ENCODE results near the gene ANKUB1.

ANKUB1 gene

DNA sequence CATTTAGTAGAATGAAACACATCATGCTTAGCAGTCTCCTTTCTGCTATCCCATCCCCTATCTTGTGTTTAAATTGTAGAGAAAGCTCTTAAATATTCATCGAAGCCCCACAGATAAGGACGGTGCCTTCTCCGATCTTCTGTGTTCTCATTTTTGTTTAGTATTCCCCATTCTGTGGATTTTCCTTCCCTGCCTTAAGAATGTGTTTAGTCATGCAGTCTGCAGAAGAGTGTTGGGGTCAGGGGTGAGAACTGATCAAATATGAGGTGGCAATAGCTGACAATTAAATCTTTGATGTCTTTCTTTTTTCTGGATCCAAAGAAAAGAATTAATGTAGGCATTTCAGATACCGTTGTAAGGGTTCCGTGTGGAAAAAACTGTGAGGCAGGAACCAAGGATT is 9.3 kb upstream of the ANKUB1 start:
- Histone ChIP-seq H3K36me3 (ENCODE audit: insufficient read depth, low read length) (no peaks in the 10 kb centered on the region), H3K4me3 (ENCODE audit: low read depth in 1 of 2, low read length in 2 of 2) (no peak overlapping the region), H3K27me3 (ENCODE audit: insufficient read depth, low read length, poor library complexity) (peaks cover 8% of the 10 kb centered on the region), H4K20me1 (ENCODE audit: insufficient read depth, low read length) (no peaks in the 10 kb centered on the region), H3K4me1 (ENCODE audit: insufficient read depth, low read length) (no peaks in the 10 kb centered on the region), H3K9me3 (ENCODE audit: insufficient read depth, low read length, severe bottlenecking) (no peaks in the 10 kb centered on the region), H3K79me2 (ENCODE audit: insufficient read depth, low read length) (no peaks in the 10 kb centered on the region), H2AFZ (ENCODE audit: low read depth, low read length) (no peak overlapping the region), H3K9ac (ENCODE audit: low read depth, low read length) (no peak overlapping the region), H3K4me2 (ENCODE audit: insufficient read depth, low read length) (no peak overlapping the region), H3K27ac (ENCODE audit: low read length) (no peak overlapping the region)
- DNase-seq (no peak), ATAC-seq (ENCODE audit: insufficient read depth, low read depth) (no peak)
- no peak for TF ChIP-seq EZH2 (IDR thresholded peaks at IDR 0.05; ENCODE audit: borderline replicate concordance, low read depth, low read length, severe bottlenecking)
- TF ChIP-seq, protein P1, sequence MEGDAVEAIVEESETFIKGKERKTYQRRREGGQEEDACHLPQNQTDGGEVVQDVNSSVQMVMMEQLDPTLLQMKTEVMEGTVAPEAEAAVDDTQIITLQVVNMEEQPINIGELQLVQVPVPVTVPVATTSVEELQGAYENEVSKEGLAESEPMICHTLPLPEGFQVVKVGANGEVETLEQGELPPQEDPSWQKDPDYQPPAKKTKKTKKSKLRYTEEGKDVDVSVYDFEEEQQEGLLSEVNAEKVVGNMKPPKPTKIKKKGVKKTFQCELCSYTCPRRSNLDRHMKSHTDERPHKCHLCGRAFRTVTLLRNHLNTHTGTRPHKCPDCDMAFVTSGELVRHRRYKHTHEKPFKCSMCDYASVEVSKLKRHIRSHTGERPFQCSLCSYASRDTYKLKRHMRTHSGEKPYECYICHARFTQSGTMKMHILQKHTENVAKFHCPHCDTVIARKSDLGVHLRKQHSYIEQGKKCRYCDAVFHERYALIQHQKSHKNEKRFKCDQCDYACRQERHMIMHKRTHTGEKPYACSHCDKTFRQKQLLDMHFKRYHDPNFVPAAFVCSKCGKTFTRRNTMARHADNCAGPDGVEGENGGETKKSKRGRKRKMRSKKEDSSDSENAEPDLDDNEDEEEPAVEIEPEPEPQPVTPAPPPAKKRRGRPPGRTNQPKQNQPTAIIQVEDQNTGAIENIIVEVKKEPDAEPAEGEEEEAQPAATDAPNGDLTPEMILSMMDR (IDR thresholded peaks at IDR 0.05; ENCODE audit: borderline replicate concordance, extremely low read depth, low read length, poor library complexity, severe bottlenecking), result no peak

DNA sequence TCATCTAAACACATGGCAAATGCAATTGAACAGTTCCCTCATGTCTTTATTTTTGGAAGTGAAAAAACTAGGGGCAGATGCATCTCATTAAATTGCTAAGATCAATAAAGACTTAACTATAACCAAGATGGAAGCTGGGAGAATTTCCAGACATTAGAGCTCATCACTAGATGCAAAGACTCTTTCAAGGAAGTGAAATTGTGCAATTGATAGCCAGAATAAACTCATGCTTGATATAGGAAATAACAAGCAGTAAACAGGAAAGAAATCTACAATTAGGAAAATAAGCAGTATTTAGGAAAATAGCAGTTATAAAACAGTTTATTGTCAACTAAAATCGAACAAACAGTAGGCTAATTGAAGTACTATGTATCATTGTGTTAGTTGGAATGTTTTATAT is 8.8 kb upstream of the ANKUB1 start:
- TF ChIP-seq EZH2 (IDR thresholded peaks at IDR 0.05; ENCODE audit: borderline replicate concordance, low read depth, low read length, severe bottlenecking), result no peak
- TF ChIP-seq, protein P1 (IDR thresholded peaks at IDR 0.05; ENCODE audit: borderline replicate concordance, extremely low read depth, low read length, poor library complexity, severe bottlenecking), result no peak
- Histone ChIP-seq H3K4me2 (ENCODE audit: insufficient read depth, low read length) (no peak overlapping the region), H3K9ac (ENCODE audit: low read depth, low read length) (no peak overlapping the region), H4K20me1 (ENCODE audit: insufficient read depth, low read length) (no peaks in the 10 kb centered on the region), H3K27me3 (ENCODE audit: insufficient read depth, low read length, poor library complexity) (peaks cover 8% of the 10 kb centered on the region), H3K4me3 (ENCODE audit: low read depth in 1 of 2, low read length in 2 of 2) (no peak overlapping the region), H2AFZ (ENCODE audit: low read depth, low read length) (no peak overlapping the region), H3K9me3 (ENCODE audit: insufficient read depth, low read length, severe bottlenecking) (no peaks in the 10 kb centered on the region), H3K36me3 (ENCODE audit: insufficient read depth, low read length) (no peaks in the 10 kb centered on the region), H3K27ac (ENCODE audit: low read length) (no peak overlapping the region), H3K4me1 (ENCODE audit: insufficient read depth, low read length) (no peaks in the 10 kb centered on the region), H3K79me2 (ENCODE audit: insufficient read depth, low read length) (no peaks in the 10 kb centered on the region)
- DNase-seq, result no peak
- no peak for ATAC-seq (ENCODE audit: insufficient read depth, low read depth)

DNA sequence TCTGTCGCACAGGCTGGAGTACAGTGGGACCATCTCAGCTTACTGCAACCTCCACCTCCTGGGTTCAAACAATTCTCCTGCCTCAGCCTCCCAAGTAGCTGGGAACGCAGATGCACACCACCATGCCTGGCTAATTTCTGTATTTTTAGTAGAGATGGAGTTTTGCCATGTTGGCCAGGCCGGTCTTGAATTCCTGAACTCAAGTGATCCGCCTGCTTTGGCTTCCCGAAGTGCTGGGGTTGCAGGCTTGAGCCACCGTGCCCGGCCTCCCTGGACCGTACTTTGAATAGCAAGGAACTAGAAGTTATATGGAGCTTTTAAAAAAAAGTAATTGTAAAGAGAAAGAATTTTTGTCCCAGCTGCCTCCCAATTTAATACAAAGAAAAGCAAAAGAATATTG is 8.3 kb upstream of the ANKUB1 start:
- H3K79me2 ChIP-seq (ENCODE audit: insufficient read depth, low read length), result no peaks in the 10 kb centered on the region

More for the DNA sequence above, 8.3 kb upstream of the ANKUB1 start:
- peaks cover 8% of the 10 kb centered on the region for H3K27me3 ChIP-seq (ENCODE audit: insufficient read depth, low read length, poor library complexity)
- H3K4me1 ChIP-seq (ENCODE audit: insufficient read depth, low read length), result no peaks in the 10 kb centered on the region
- H3K4me3 ChIP-seq (ENCODE audit: low read depth in 1 of 2, low read length in 2 of 2), result no peak overlapping the region
- no peaks in the 10 kb centered on the region for H3K9me3 ChIP-seq (ENCODE audit: insufficient read depth, low read length, severe bottlenecking)
- no peak for DNase-seq
- no peak overlapping the region for H3K4me2 ChIP-seq (ENCODE audit: insufficient read depth, low read length)
- TF ChIP-seq, protein P1 (IDR thresholded peaks at IDR 0.05; ENCODE audit: borderline replicate concordance, extremely low read depth, low read length, poor library complexity, severe bottlenecking), result no peak
- no peak for TF ChIP-seq EZH2 (IDR thresholded peaks at IDR 0.05; ENCODE audit: borderline replicate concordance, low read depth, low read length, severe bottlenecking)
- H3K27ac ChIP-seq (ENCODE audit: low read length), result no peak overlapping the region
- H3K9ac ChIP-seq (ENCODE audit: low read depth, low read length), result no peak overlapping the region
- no peak for ATAC-seq (ENCODE audit: insufficient read depth, low read depth)
- no peak overlapping the region for H2AFZ ChIP-seq (ENCODE audit: low read depth, low read length)
- H4K20me1 ChIP-seq (ENCODE audit: insufficient read depth, low read length), result no peaks in the 10 kb centered on the region
- H3K36me3 ChIP-seq (ENCODE audit: insufficient read depth, low read length), result no peaks in the 10 kb centered on the region
